ENCODE data around the gene RAET1G.

GRCh38 chr6:149872233-149872632 lies 50.7 kb downstream of the RAET1G start:
- TF ChIP-seq CTCF (conservative IDR thresholded peaks at IDR 0.05; ENCODE audit: low read depth, low read length) (no peak), EZH2 (IDR thresholded peaks at IDR 0.05; ENCODE audit: low read length, unreplicated experiment) (no peak), EZH2phosphoT487 (IDR thresholded peaks at IDR 0.05; ENCODE audit: borderline replicate concordance, low read length) (no peak)

All from PC-3 (cell line).